Breast epithelium (tissue), 4 donors: ENCODE measurements around the gene CCDC51. TPM values are rescaled to one million over a fixed set of nuclear protein-coding genes. Genes with fewer than 3 reads are reported as not detected.

Experiments
- DNase-seq, 2 donors: peaks; one replicate each; pipeline ENCODE4 v3.0.0-alpha.2; 2019; ENCODE audit warnings: low spot score in 2 of 2
- H3K27ac ChIP-seq, 2 donors: fragments of 200-600 bp; sonication (generic) in 1 of 2; one replicate each; pipeline ENCODE4 v1.5.1; 2016 to 2019; ENCODE audit warnings: mild to moderate bottlenecking in 1 of 2
- H3K27me3 ChIP-seq, 2 donors: fragments of 200-600 bp; sonication (generic) in 1 of 2; one replicate each; pipeline versions ENCODE4 v1.5.1 to v1.6.0; 2017 to 2019; ENCODE audit warnings: control low read depth in 1 of 2, mild to moderate bottlenecking in 1 of 2
- H3K36me3 ChIP-seq: fragments of 200-600 bp; one replicate; pipeline ENCODE4 v1.5.1; 2019
- H3K4me1 ChIP-seq, 2 donors: fragments of 200-600 bp; sonication (generic); one replicate each; pipeline ENCODE4 v1.5.1; 2016 to 2019; ENCODE audit warnings: control low read depth in 1 of 2
- H3K4me3 ChIP-seq, 3 donors: fragments of 200-600 bp; sonication (generic); 1 replicate in 2 of 3; 2 replicates in 1 of 3; pipeline ENCODE4 v1.5.1; 2016 to 2019; ENCODE audit warnings: mild to moderate bottlenecking in 3 of 3, moderate library complexity in 2 of 3
- H3K9me3 ChIP-seq, 2 donors: fragments of 200-600 bp; sonication (generic) in 1 of 2; one replicate each; pipeline ENCODE4 v1.5.1; 2016 to 2019; ENCODE audit warnings: control low read depth in 1 of 2
- POLR2A ChIP-seq: fragments of 450-650 bp; IDR thresholded peaks from one replicate; pipeline ENCODE4 v1.6.1; 2016; ENCODE audit warnings: antibody characterized with exemption, mild to moderate bottlenecking, moderate library complexity
- POLR2AphosphoS5 ChIP-seq, 3 donors: sonication (generic); formaldehyde crosslinking; IDR thresholded peaks; one replicate each; pipeline ENCODE4 v1.6.1; 2017; ENCODE audit warnings: antibody characterized with exemption in 3 of 3
- intact Hi-C: fragments of 100-400 bp; cut with DNase I; formaldehyde crosslinking; loops from one replicate; pipeline ENCODE4 v1.15.1; 2023; ENCODE audit warnings: low total_unique reads
- total RNA-seq, 3 donors: library from RNA; depleted of rRNA; stranded (reverse); fragments of >200 nt; gene quantifications; one replicate each; pipeline ENCODE4 v1.1.0, GENCODE V29; 2016
- TF ChIP-seq, protein P1 (sequence below), 3 donors: fragments of 450-650 bp; IDR thresholded peaks; one replicate each; pipeline ENCODE4 v1.5.1; 2016 to 2017; ENCODE audit warnings: antibody characterized with exemption in 3 of 3, mild to moderate bottlenecking in 3 of 3, moderate library complexity in 3 of 3

CCDC51 gene
- total RNA-seq, 3 donors from 2014 or later, result 12.5 to 14.7 (median 13.9) TPM

DNA sequence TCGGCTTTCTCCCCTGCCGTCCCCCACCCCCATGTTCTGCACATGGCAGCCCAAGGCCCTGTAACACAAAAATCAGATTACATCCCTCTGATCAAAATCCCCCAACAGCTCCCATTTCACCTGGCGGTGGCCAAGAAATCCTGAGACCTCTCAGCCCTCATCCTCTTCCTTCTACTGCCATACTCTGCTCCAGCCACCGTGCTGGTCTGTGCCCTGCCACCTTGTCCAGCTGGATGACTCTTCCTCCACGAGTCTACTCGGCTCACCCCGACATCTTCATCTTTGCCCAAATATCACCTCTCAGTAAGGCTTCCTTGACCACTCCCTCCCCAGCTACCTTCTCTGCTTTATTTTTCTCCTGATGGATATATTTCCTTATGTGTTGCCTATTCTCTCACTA is 3.1 kb downstream of the CCDC51 start:
- intact Hi-C loops, result no loop called here
- Histone ChIP-seq H3K4me3 (no peak overlapping the region), H3K36me3 (no peaks in the 10 kb centered on the region), H3K27me3 (no peaks in the 10 kb centered on the region), H3K9me3 (no peaks in the 10 kb centered on the region), H3K27ac (peak overlapping the region in 1 of 2 donors; percentile 2), H3K4me1 (peaks cover 4 to 5% of the 10 kb centered on the region in 2 donors)
- DNase-seq, result no peak
- no peak for TF ChIP-seq POLR2AphosphoS5 (IDR thresholded peaks at IDR 0.05)
- TF ChIP-seq POLR2A, result no peak
- TF ChIP-seq, protein P1, sequence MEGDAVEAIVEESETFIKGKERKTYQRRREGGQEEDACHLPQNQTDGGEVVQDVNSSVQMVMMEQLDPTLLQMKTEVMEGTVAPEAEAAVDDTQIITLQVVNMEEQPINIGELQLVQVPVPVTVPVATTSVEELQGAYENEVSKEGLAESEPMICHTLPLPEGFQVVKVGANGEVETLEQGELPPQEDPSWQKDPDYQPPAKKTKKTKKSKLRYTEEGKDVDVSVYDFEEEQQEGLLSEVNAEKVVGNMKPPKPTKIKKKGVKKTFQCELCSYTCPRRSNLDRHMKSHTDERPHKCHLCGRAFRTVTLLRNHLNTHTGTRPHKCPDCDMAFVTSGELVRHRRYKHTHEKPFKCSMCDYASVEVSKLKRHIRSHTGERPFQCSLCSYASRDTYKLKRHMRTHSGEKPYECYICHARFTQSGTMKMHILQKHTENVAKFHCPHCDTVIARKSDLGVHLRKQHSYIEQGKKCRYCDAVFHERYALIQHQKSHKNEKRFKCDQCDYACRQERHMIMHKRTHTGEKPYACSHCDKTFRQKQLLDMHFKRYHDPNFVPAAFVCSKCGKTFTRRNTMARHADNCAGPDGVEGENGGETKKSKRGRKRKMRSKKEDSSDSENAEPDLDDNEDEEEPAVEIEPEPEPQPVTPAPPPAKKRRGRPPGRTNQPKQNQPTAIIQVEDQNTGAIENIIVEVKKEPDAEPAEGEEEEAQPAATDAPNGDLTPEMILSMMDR (IDR thresholded peaks at IDR 0.05), result no peak

DNA sequence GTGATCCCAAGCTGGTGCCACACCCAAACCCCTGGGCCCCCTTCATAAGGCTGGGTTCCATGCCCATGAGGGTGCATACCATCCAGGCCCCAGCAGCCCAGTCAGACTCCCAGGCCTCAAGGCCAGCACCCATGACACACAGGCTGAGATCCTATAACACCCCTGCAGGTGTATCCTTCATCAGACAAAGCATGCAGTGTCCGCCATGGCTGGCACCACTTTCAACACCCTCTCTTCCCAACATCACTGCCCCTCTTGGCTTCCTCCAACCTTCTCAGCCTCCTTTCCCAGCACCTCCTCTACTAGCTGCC is 3.5 kb downstream of the CCDC51 start:
- peaks cover 0 to 2% of the 10 kb centered on the region in 2 donors for H3K4me1 ChIP-seq

GRCh38 chr3:48435774-48436476 is 4.0 kb downstream of the CCDC51 start:
- Histone ChIP-seq H3K36me3 (no peaks in the 10 kb centered on the region), H3K9me3 (no peaks in the 10 kb centered on the region), H3K4me3 (no peak overlapping the region), H3K4me1 (peaks cover under 1 to 6% of the 10 kb centered on the region in 2 donors), H3K27ac (peak overlapping the region; percentile 37 to 96), H3K27me3 (no peaks in the 10 kb centered on the region)
- TF ChIP-seq POLR2A (no peak), POLR2AphosphoS5 (IDR thresholded peaks at IDR 0.05) (peak; percentile 56 to 74 (median 68))
- TF ChIP-seq, protein P1 (IDR thresholded peaks at IDR 0.05), result peak; percentile 99 to 100 (median 100)
- peak; percentile 83 to 86 for DNase-seq
- intact Hi-C loops, result no loop called here

More for the DNA sequence above, 3.5 kb downstream of the CCDC51 start:
- intact Hi-C loops, result no loop called here
- Histone ChIP-seq H3K27ac (peak overlapping the region in 1 of 2 donors; percentile 2), H3K9me3 (no peaks in the 10 kb centered on the region), H3K36me3 (no peaks in the 10 kb centered on the region), H3K4me3 (no peak overlapping the region), H3K27me3 (no peaks in the 10 kb centered on the region)
- DNase-seq, result no peak
- TF ChIP-seq POLR2A, result no peak
- TF ChIP-seq, protein P1 (IDR thresholded peaks at IDR 0.05), result no peak
- no peak for TF ChIP-seq POLR2AphosphoS5 (IDR thresholded peaks at IDR 0.05)

GRCh38 chr3:48435223-48435595 is 4.7 kb downstream of the CCDC51 start:
- H3K4me1 ChIP-seq, result peaks cover 8 to 13% of the 10 kb centered on the region in 2 donors
- TF ChIP-seq POLR2AphosphoS5 (IDR thresholded peaks at IDR 0.05) (no peak), POLR2A (no peak)
- TF ChIP-seq, protein P1 (IDR thresholded peaks at IDR 0.05), result no peak
- H3K27me3 ChIP-seq, result no peaks in the 10 kb centered on the region
- no peak for DNase-seq
- no peaks in the 10 kb centered on the region for H3K9me3 ChIP-seq
- H3K27ac ChIP-seq, result peak overlapping the region; percentile 37 to 96
- H3K4me3 ChIP-seq, result no peak overlapping the region
- H3K36me3 ChIP-seq, result no peaks in the 10 kb centered on the region
- intact Hi-C loops, result no loop called here

DNA sequence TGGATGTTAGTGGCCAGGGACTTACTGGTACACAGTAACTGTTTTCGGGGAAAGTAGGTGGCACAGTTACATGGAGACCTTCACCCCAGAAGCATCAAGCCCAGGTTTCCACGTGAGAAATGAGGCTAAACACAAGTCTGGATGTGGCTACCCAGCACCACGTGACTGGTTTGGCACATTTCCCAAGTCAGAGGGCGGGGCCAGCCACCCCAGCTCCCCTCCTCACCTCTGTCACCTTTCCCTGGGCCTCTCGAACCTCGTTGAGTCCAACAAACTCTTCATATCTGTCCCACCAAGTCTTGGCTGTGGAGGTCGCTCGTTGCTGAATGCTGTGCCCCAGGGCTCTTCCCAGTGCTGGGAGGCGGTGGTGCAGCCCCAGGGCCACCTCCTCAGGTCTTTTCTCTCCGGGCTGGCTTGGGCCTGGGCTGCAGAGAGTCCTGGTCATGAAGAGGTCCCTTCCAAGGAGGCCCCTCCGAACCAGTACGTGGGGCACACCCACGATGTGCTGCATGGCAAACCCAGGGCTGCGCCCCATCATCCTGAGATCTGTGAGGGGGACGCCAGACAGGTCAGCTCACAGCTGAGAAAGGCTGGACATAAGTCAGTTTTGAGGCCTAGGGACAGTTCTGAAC is 5.2 kb downstream of the CCDC51 start:
- no peaks in the 10 kb centered on the region for H3K9me3 ChIP-seq
- no peaks in the 10 kb centered on the region for H3K36me3 ChIP-seq
- H3K27me3 ChIP-seq, result no peaks in the 10 kb centered on the region
- intact Hi-C loops, result no loop called here
- H3K4me3 ChIP-seq, result no peak overlapping the region
- H3K27ac ChIP-seq, result peak overlapping the region; percentile 37 to 96
- no peak for DNase-seq
- no peak for TF ChIP-seq POLR2AphosphoS5 (IDR thresholded peaks at IDR 0.05)
- TF ChIP-seq, protein P1 (IDR thresholded peaks at IDR 0.05), result no peak
- no peak for TF ChIP-seq POLR2A
- H3K4me1 ChIP-seq, result peaks cover 9 to 13% of the 10 kb centered on the region in 2 donors
